Panc1 (cell line): ENCODE measurements around the gene FRRS1L. TPM values are rescaled to one million over a fixed set of nuclear protein-coding genes. Genes with fewer than 3 reads are reported as not detected.

ENCODE experiments used
- ATAC-seq: fragments of 200-7000 bp; cut with Tn5 transposase; 2 replicates; pipeline ENCODE4 v1.9.1; 2020; ENCODE audit warnings: mild to moderate bottlenecking, moderate library complexity
- BruUV-seq: library from RNA; stranded (reverse); fragments of 400-500 nt; replicated peaks from 2 replicates; lab custom pipeline; 2021; lab: Mats Ljungman, UMichigan
- CTCF ChIA-PET: fragments of 300-600 bp; sonication (Branson Sonifier 250); formaldehyde crosslinking; loops from one replicate; lab custom pipeline; 2022; ENCODE audit warnings: antibody characterized with exemption; lab: Charles Lee
- POLR2A ChIA-PET: fragments of 300-600 bp; sonication (Branson Sonifier 250); formaldehyde crosslinking; loops from one replicate; lab custom pipeline; 2022; ENCODE audit warnings: antibody characterized with exemption; lab: Charles Lee
- DNase-seq: peaks from one replicate; pipeline ENCODE4 v3.0.0-alpha.2; 2010; ENCODE audit warnings: low read depth, low spot score
- H3K27ac ChIP-seq: 2 replicates; pipeline ENCODE4 v1.5.1; 2011; ENCODE audit warnings: mild to moderate bottlenecking, low read length, inconsistent platforms
- H3K27me3 ChIP-seq: fragments of 200-500 bp; sonication (Bioruptor generic); 2 replicates; pipeline ENCODE4 v1.6.0; 2014; ENCODE audit warnings: low read length, inconsistent platforms; ENCODE audit not compliant: control insufficient read depth, insufficient read depth
- H3K36me3 ChIP-seq: fragments of 200-500 bp; sonication (Bioruptor generic); 2 replicates; pipeline ENCODE4 v1.5.1; 2014; ENCODE audit warnings: inconsistent platforms, mild to moderate bottlenecking, low read length, moderate library complexity; ENCODE audit not compliant: control insufficient read depth, insufficient read depth
- H3K4me1 ChIP-seq: 2 replicates; pipeline ENCODE4 v1.5.1; 2011; ENCODE audit warnings: inconsistent platforms, mild to moderate bottlenecking, low read length, moderate library complexity; ENCODE audit not compliant: control insufficient read depth, insufficient read depth
- H3K4me3 ChIP-seq, 2 experiments: 2 replicates each; pipeline ENCODE4 v1.5.1; 2011 to 2012; ENCODE audit warnings: low read depth in 2 of 2, low read length in 2 of 2, mild to moderate bottlenecking in 2 of 2, inconsistent platforms in 1 of 2, moderate library complexity in 1 of 2
- H3K9me3 ChIP-seq: fragments of 200-500 bp; sonication (Bioruptor generic); 2 replicates; pipeline ENCODE4 v1.5.1; 2014; ENCODE audit warnings: low read depth, mild to moderate bottlenecking, inconsistent platforms, low read length, moderate library complexity; ENCODE audit not compliant: control insufficient read depth, insufficient read depth
- POLR2AphosphoS5 ChIP-seq: IDR thresholded peaks from 2 replicates; pipeline ENCODE4 v1.6.1; 2012; ENCODE audit warnings: mild to moderate bottlenecking, low read depth, low read length, moderate library complexity
- SIN3A ChIP-seq: IDR thresholded peaks from 2 replicates; pipeline ENCODE4 v1.6.1; 2012; ENCODE audit warnings: low read depth, mild to moderate bottlenecking, low read length, moderate library complexity, borderline replicate concordance; ENCODE audit not compliant: insufficient read depth
- TCF7L2 ChIP-seq: IDR thresholded peaks from 2 replicates; pipeline ENCODE4 v1.6.1; 2011; ENCODE audit warnings: mild to moderate bottlenecking, low read depth, low read length, inconsistent platforms
- in situ Hi-C: cut with HindIII; loops from 2 replicates; pipeline ENCODE4 v1.10.0; 2016; ENCODE audit warnings: low sequenced_read_pairs, low pct_unique_long_range_greater_than_20kb
- intact Hi-C: fragments of 100-400 bp; cut with micrococcal nuclease; formaldehyde crosslinking; loops from one replicate; pipeline ENCODE4 v1.10.0; 2022; ENCODE audit not compliant: unreplicated experiment
- total RNA-seq: library from RNA; stranded (reverse); gene quantifications from one replicate; pipeline ENCODE4 v1.2.1, GENCODE V29; 2021; ENCODE audit not compliant: unreplicated experiment
- TF ChIP-seq, protein P1 (sequence below): fragments of 450-650 bp; IDR thresholded peaks from 2 replicates; pipeline ENCODE4 v1.5.1; 2017; ENCODE audit warnings: mild to moderate bottlenecking
- TF ChIP-seq, protein P2 (sequence below), 2 experiments: IDR thresholded peaks; 2 replicates each; pipeline ENCODE4 v1.6.1; 2011 to 2012; ENCODE audit warnings: low read depth in 2 of 2, control low read depth in 1 of 2, low read length in 1 of 2, mild to moderate bottlenecking in 1 of 2, moderate library complexity in 1 of 2; ENCODE audit not compliant: insufficient read depth in 1 of 2

The FRRS1L gene
- total RNA-seq, 1 experiment from 2014 or later = 2.3 TPM

DNA sequence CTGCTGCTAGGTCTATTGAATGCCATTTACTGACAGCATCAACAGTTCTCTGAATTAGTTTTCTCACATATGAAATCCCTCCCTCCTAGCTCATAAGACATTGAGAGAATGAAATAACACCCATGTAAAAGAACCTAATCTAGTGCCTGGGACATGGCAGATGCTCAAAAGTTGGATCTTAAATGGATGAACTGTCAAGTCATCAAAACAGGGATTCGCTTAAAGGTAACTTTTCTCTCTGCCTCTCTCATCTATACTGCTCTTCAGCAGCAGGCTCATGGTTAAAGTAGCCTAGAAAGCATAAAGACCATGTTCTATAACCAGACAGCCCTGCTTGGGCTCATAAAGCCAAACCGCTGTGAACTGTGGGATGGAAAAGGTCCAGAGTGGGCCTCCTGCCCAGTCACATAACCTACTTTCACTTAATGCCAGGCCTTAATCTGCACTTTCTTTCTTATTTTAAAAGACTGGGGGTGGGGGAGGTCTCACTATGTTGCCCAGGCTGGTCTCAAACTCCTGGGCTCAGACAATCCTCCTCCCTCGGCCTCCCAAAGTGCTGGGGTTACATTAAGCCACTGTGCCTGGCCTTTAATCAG lies 51.0 kb downstream of the FRRS1L start:
- CTCF ChIA-PET = no interaction called here
- H3K27me3 ChIP-seq = no peaks in the 10 kb centered on the region
- in situ Hi-C loops (no loop called here), intact Hi-C loops (no loop called here)
- H3K27ac ChIP-seq = peak overlapping the region; percentile 77
- TF ChIP-seq, protein P1, sequence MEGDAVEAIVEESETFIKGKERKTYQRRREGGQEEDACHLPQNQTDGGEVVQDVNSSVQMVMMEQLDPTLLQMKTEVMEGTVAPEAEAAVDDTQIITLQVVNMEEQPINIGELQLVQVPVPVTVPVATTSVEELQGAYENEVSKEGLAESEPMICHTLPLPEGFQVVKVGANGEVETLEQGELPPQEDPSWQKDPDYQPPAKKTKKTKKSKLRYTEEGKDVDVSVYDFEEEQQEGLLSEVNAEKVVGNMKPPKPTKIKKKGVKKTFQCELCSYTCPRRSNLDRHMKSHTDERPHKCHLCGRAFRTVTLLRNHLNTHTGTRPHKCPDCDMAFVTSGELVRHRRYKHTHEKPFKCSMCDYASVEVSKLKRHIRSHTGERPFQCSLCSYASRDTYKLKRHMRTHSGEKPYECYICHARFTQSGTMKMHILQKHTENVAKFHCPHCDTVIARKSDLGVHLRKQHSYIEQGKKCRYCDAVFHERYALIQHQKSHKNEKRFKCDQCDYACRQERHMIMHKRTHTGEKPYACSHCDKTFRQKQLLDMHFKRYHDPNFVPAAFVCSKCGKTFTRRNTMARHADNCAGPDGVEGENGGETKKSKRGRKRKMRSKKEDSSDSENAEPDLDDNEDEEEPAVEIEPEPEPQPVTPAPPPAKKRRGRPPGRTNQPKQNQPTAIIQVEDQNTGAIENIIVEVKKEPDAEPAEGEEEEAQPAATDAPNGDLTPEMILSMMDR = no peak
- no peak for TF ChIP-seq SIN3A
- TF ChIP-seq TCF7L2 = no peak
- ATAC-seq (no peak), DNase-seq (no peak)
- POLR2A ChIA-PET = no interaction called here
- peaks cover 40% of the 10 kb centered on the region for H3K4me1 ChIP-seq
- BruUV-seq = no TSS peak
- H3K36me3 ChIP-seq = peaks cover 3% of the 10 kb centered on the region; the same call in 1 of the 2 replicates
- H3K9me3 ChIP-seq = no peaks in the 10 kb centered on the region
- H3K4me3 ChIP-seq = no peak overlapping the region

DNA sequence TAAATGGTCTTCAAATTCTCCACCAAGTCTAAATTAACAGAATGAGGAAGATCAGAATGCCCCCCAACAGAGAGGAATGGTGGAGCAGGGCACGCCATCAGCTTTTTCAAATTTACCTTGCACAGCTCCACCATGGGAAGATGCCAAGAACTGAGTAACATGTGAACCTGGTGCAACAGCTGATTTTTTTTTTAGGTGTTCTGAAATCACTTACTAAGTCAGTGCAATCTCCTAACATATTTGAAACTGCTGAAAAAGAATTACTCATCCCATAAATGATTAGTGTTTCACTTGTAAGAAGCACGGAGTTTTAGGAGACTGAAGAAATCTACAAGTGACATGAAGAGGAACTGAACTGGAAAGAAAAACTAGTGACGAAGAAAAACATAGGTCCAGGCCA lies 52.4 kb downstream of the FRRS1L start:
- CTCF ChIA-PET = no interaction called here
- POLR2A ChIA-PET = interaction anchor here (0.6 kb wide), 1 partner anchor 1656 kb away, joined by 3 read pairs; no protein-coding TSS in a partner anchor
- Histone ChIP-seq H3K4me1 (peaks cover 39% of the 10 kb centered on the region), H3K27ac (peak overlapping the region; percentile 95), H3K36me3 (peaks cover 3% of the 10 kb centered on the region; the same call in 1 of the 2 replicates), H3K4me3 (peak overlapping the region; percentile 11 to 33; a peak in 3 of 4 replicates), H3K9me3 (no peaks in the 10 kb centered on the region), H3K27me3 (no peaks in the 10 kb centered on the region)
- DNase-seq = no peak
- intact Hi-C loops (no loop called here), in situ Hi-C loops (no loop called here)
- no TSS peak for BruUV-seq
- TF ChIP-seq, protein P2, sequence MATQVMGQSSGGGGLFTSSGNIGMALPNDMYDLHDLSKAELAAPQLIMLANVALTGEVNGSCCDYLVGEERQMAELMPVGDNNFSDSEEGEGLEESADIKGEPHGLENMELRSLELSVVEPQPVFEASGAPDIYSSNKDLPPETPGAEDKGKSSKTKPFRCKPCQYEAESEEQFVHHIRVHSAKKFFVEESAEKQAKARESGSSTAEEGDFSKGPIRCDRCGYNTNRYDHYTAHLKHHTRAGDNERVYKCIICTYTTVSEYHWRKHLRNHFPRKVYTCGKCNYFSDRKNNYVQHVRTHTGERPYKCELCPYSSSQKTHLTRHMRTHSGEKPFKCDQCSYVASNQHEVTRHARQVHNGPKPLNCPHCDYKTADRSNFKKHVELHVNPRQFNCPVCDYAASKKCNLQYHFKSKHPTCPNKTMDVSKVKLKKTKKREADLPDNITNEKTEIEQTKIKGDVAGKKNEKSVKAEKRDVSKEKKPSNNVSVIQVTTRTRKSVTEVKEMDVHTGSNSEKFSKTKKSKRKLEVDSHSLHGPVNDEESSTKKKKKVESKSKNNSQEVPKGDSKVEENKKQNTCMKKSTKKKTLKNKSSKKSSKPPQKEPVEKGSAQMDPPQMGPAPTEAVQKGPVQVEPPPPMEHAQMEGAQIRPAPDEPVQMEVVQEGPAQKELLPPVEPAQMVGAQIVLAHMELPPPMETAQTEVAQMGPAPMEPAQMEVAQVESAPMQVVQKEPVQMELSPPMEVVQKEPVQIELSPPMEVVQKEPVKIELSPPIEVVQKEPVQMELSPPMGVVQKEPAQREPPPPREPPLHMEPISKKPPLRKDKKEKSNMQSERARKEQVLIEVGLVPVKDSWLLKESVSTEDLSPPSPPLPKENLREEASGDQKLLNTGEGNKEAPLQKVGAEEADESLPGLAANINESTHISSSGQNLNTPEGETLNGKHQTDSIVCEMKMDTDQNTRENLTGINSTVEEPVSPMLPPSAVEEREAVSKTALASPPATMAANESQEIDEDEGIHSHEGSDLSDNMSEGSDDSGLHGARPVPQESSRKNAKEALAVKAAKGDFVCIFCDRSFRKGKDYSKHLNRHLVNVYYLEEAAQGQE (IDR thresholded peaks at IDR 0.05; ENCODE audit: insufficient read depth in 1 of 2, low read depth in 2 of 2, low read length in 1 of 2) = no peak
- no peak for TF ChIP-seq TCF7L2
- no peak for TF ChIP-seq POLR2AphosphoS5
- TF ChIP-seq, protein P1 = no peak
- TF ChIP-seq SIN3A = no peak
- ATAC-seq = no peak
